ENCODE measurements around the gene TXNDC12.

Gene TXNDC12

GRCh38 chr1:51990478-51990965 is 64.5 kb downstream of the TXNDC12 start, which contains the start of gene RAB3B:
TSS of gene RAB3B (minus strand) at chr1:51990700. CDS start at chr1:51977117, 13,583 bp downstream.
- DNase-seq, result peak in 1 of 2 donors; percentile 1

- DNase-seq, result no peak
These were observed 65.2 kb downstream of the TXNDC12 start for GRCh38 chr1:51989582-51990477.

GRCh38 chr1:51988254-51988653 is 66.7 kb downstream of the TXNDC12 start:
- no peak for DNase-seq

GRCh38 chr1:51986718-51987117 is 68.3 kb downstream of the TXNDC12 start:
- no peak for DNase-seq

- no peak for DNase-seq
These were observed 72.8 kb downstream of the TXNDC12 start for GRCh38 chr1:51982161-51982560.

- no peak for DNase-seq
These were observed 73.4 kb downstream of the TXNDC12 start for GRCh38 chr1:51981555-51981954.

GRCh38 chr1:51978099-51978498 is 76.9 kb downstream of the TXNDC12 start:
- no peak for DNase-seq

GRCh38 chr1:51976846-51977602 is 78.0 kb downstream of the TXNDC12 start:
- DNase-seq, result no peak

GRCh38 chr1:51973587-51974474 is 81.2 kb downstream of the TXNDC12 start:
- no peak for DNase-seq

Measured in bone marrow (tissue), 2 donors.